ENCODE results near the gene HOXD9. TPM values are rescaled to one million over a fixed set of nuclear protein-coding genes. Genes with fewer than 3 reads are reported as not detected.
A peak's percentile ranks its signal among the peaks of the same experiment; 100 is the strongest.

Gene HOXD9
- total RNA-seq, 1 donor from 2014 or later, result not detected

DNA sequence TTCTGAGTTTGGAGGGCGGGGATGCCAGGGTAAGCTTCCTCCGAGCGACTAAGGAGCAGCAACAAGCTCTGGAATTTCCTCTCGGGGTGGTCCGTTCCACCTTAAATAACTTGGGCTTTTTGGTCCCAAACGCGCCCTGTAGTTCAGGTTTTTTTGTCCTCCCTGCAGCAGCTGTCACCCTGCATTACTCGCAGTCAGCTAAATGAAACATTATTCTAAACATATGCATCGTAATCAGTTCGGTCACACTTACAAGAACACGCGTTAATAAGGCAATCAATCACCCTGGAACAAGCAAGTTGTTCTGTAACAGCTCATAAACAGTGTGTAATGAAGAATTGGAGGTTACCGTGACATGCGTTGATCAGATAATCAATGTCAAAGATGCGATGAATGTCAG, 47.0 kb upstream of the HOXD9 start:
- H3K4me1 ChIP-seq, result no peaks in the 10 kb centered on the region
- peaks cover under 1% of the 10 kb centered on the region for H3K9me3 Mint-ChIP-seq
- H3K4me3 ChIP-seq, result no peak overlapping the region
- no peak overlapping the region for H3K4me3 Mint-ChIP-seq
- peaks cover 65% of the 10 kb centered on the region for H4K20me1 ChIP-seq (ENCODE audit: low read depth)
- no peaks in the 10 kb centered on the region for H3K36me3 Mint-ChIP-seq
- H3K27ac Mint-ChIP-seq, result no peak overlapping the region
- no peak overlapping the region for H3K4me2 ChIP-seq
- DNase-seq (ENCODE audit: low spot score), result peak; percentile 73
- no peak overlapping the region for H3K27ac ChIP-seq
- H3K9ac ChIP-seq, result no peak overlapping the region
- TF ChIP-seq EZH2phosphoT487 (IDR thresholded peaks at IDR 0.05), result no peak
- TF ChIP-seq EZH2 (IDR thresholded peaks at IDR 0.05), result peak; percentile 78
- peaks cover 100% of the 10 kb centered on the region for H3K27me3 ChIP-seq
- no peaks in the 10 kb centered on the region for H3K9me3 ChIP-seq (ENCODE audit: low read depth)
- H3K27me3 Mint-ChIP-seq (ENCODE audit: insufficient read depth, low read depth), result peaks cover 83% of the 10 kb centered on the region
- no peaks in the 10 kb centered on the region for H3K36me3 ChIP-seq
- H3K4me1 Mint-ChIP-seq, result peaks cover 6% of the 10 kb centered on the region
- H2AFZ ChIP-seq (replicated peaks), result no peak overlapping the region
- peaks cover 17% of the 10 kb centered on the region for H3F3A ChIP-seq (ENCODE audit: low read depth)
- H3K79me2 ChIP-seq (ENCODE audit: low read depth), result no peaks in the 10 kb centered on the region

DNA sequence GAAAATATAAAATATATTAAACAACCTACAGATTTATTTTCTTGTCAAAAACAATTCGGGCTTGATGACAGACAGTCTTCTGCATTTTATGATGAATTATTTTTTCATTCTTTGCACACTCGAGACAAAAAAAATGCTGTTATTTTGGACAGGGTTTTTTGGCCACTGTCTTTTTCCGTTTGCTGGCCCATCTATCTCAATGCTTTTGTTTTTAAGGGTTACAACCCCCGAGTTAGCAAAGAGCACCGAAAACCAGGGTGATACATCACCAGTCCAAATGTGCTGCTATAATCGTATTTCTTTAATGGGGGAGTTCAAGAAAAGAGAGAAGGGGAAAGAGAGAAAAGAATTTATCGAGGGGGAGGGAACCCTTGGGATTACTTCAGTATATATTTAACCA, 46.5 kb upstream of the HOXD9 start:
- Mint-ChIP-seq H3K27ac (no peak overlapping the region), H3K27me3 (ENCODE audit: insufficient read depth, low read depth) (peaks cover 82% of the 10 kb centered on the region), H3K9me3 (no peaks in the 10 kb centered on the region), H3K4me3 (no peak overlapping the region), H3K36me3 (no peaks in the 10 kb centered on the region), H3K4me1 (peaks cover 8% of the 10 kb centered on the region)
- Histone ChIP-seq H3K4me3 (no peak overlapping the region), H2AFZ (replicated peaks) (no peak overlapping the region), H3K36me3 (no peaks in the 10 kb centered on the region), H3K79me2 (ENCODE audit: low read depth) (no peaks in the 10 kb centered on the region), H4K20me1 (ENCODE audit: low read depth) (peaks cover 64% of the 10 kb centered on the region), H3K4me2 (no peak overlapping the region), H3K4me1 (no peaks in the 10 kb centered on the region), H3F3A (ENCODE audit: low read depth) (peaks cover 17% of the 10 kb centered on the region), H3K27me3 (peaks cover 100% of the 10 kb centered on the region), H3K27ac (no peak overlapping the region), H3K9me3 (ENCODE audit: low read depth) (no peaks in the 10 kb centered on the region), H3K9ac (no peak overlapping the region)
- TF ChIP-seq EZH2phosphoT487 (IDR thresholded peaks at IDR 0.05) (no peak), EZH2 (IDR thresholded peaks at IDR 0.05) (peak; percentile 14)
- DNase-seq (ENCODE audit: low spot score), result no peak

GRCh38 chr2:176076796-176077195, 45.7 kb upstream of the HOXD9 start:
- Mint-ChIP-seq H3K27me3 (ENCODE audit: insufficient read depth, low read depth) (peaks cover 84% of the 10 kb centered on the region), H3K36me3 (no peaks in the 10 kb centered on the region), H3K4me1 (peaks cover 11% of the 10 kb centered on the region), H3K9me3 (no peaks in the 10 kb centered on the region), H3K4me3 (no peak overlapping the region), H3K27ac (no peak overlapping the region)
- no peak overlapping the region for H3K27ac ChIP-seq
- H3K36me3 ChIP-seq, result no peaks in the 10 kb centered on the region
- no peaks in the 10 kb centered on the region for H3K4me1 ChIP-seq
- peaks cover 17% of the 10 kb centered on the region for H3F3A ChIP-seq (ENCODE audit: low read depth)
- H4K20me1 ChIP-seq (ENCODE audit: low read depth), result peaks cover 70% of the 10 kb centered on the region
- TF ChIP-seq, protein P1, sequence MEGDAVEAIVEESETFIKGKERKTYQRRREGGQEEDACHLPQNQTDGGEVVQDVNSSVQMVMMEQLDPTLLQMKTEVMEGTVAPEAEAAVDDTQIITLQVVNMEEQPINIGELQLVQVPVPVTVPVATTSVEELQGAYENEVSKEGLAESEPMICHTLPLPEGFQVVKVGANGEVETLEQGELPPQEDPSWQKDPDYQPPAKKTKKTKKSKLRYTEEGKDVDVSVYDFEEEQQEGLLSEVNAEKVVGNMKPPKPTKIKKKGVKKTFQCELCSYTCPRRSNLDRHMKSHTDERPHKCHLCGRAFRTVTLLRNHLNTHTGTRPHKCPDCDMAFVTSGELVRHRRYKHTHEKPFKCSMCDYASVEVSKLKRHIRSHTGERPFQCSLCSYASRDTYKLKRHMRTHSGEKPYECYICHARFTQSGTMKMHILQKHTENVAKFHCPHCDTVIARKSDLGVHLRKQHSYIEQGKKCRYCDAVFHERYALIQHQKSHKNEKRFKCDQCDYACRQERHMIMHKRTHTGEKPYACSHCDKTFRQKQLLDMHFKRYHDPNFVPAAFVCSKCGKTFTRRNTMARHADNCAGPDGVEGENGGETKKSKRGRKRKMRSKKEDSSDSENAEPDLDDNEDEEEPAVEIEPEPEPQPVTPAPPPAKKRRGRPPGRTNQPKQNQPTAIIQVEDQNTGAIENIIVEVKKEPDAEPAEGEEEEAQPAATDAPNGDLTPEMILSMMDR (IDR thresholded peaks at IDR 0.05), result no peak
- TF ChIP-seq EZH2phosphoT487 (IDR thresholded peaks at IDR 0.05) (no peak), EZH2 (IDR thresholded peaks at IDR 0.05) (no peak)
- H3K27me3 ChIP-seq, result peaks cover 100% of the 10 kb centered on the region
- no peak overlapping the region for H3K4me2 ChIP-seq
- no peaks in the 10 kb centered on the region for H3K9me3 ChIP-seq (ENCODE audit: low read depth)
- H3K79me2 ChIP-seq (ENCODE audit: low read depth), result no peaks in the 10 kb centered on the region
- H3K9ac ChIP-seq, result no peak overlapping the region
- no peak overlapping the region for H2AFZ ChIP-seq (replicated peaks)
- H3K4me3 ChIP-seq, result no peak overlapping the region
- DNase-seq (ENCODE audit: low spot score), result no peak

- Mint-ChIP-seq H3K27ac (no peak overlapping the region), H3K36me3 (no peaks in the 10 kb centered on the region), H3K4me1 (peaks cover 17% of the 10 kb centered on the region), H3K4me3 (peak overlapping the region; percentile 62), H3K9me3 (no peaks in the 10 kb centered on the region), H3K27me3 (ENCODE audit: insufficient read depth, low read depth) (peaks cover 82% of the 10 kb centered on the region)
- Histone ChIP-seq H3K9ac (no peak overlapping the region), H3K27ac (no peak overlapping the region), H3K27me3 (peaks cover 100% of the 10 kb centered on the region), H3K4me3 (peak overlapping the region; percentile 40), H3F3A (ENCODE audit: low read depth) (peaks cover 23% of the 10 kb centered on the region), H4K20me1 (ENCODE audit: low read depth) (peaks cover 78% of the 10 kb centered on the region), H3K79me2 (ENCODE audit: low read depth) (no peaks in the 10 kb centered on the region), H3K36me3 (no peaks in the 10 kb centered on the region), H3K9me3 (ENCODE audit: low read depth) (no peaks in the 10 kb centered on the region), H3K4me1 (peaks cover 7% of the 10 kb centered on the region), H2AFZ (replicated peaks) (no peak overlapping the region), H3K4me2 (peak overlapping the region; percentile 61)
- TF ChIP-seq EZH2phosphoT487 (IDR thresholded peaks at IDR 0.05) (peak; percentile 21), EZH2 (IDR thresholded peaks at IDR 0.05) (peak; percentile 90)
- TF ChIP-seq, protein P1 (IDR thresholded peaks at IDR 0.05), result no peak
- no peak for DNase-seq (ENCODE audit: low spot score)
Observed at GRCh38 chr2:176078541-176079284, 43.8 kb upstream of the HOXD9 start.

Measured in neural progenitor cell (in vitro differentiated cells).